PC-3 (cell line): ENCODE data around the gene HCN1.

Experiments used
- EZH2 ChIP-seq: fragments of 300-600 bp; sonication (generic); IDR thresholded peaks from one replicate; pipeline ENCODE4 v1.6.1; 2017; ENCODE audit warnings: antibody characterized with exemption, mild to moderate bottlenecking, low read length; ENCODE audit not compliant: unreplicated experiment
- EZH2phosphoT487 ChIP-seq: fragments of 300-600 bp; sonication (generic); IDR thresholded peaks from 2 replicates; pipeline ENCODE4 v1.6.1; 2018; ENCODE audit warnings: mild to moderate bottlenecking, antibody characterized with exemption, low read length, borderline replicate concordance
- TF ChIP-seq, protein P1 (sequence below): fragments of 300-600 bp; sonication (generic); conservative IDR thresholded peaks from 2 replicates; pipeline ENCODE4 v1.5.1; 2017; ENCODE audit warnings: antibody characterized with exemption, low read depth, mild to moderate bottlenecking, low read length

DNA sequence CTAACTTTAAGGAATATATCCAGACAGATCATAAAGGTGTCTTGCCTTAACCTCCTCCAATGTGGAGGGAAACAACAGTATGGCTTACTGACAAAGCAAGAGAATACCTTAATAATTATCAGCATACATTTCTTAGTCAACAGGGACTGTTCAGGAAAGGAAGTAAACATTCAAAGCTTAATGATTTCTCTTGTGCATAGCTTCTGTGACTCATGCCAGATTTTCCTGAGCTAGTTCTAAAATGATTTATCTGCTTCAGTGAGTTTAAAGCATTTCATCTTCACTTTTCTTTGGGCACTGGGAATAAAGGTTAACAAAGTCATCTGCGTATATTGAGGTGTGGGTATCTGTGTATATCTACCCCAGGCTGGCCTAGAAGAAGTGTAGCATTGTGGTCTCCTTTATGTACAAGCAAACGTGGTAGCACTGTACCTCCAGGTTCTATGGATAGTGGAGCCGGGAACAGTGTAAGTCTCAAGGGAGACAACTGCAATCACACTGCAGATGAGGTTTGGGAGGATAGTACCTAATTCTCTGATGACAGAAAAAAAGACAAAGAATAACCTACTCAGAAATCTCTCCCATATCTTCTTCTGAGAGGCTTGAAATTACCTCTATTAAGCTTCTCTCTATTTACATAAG lies 284.1 kb downstream of the HCN1 start:
- TF ChIP-seq, protein P1, sequence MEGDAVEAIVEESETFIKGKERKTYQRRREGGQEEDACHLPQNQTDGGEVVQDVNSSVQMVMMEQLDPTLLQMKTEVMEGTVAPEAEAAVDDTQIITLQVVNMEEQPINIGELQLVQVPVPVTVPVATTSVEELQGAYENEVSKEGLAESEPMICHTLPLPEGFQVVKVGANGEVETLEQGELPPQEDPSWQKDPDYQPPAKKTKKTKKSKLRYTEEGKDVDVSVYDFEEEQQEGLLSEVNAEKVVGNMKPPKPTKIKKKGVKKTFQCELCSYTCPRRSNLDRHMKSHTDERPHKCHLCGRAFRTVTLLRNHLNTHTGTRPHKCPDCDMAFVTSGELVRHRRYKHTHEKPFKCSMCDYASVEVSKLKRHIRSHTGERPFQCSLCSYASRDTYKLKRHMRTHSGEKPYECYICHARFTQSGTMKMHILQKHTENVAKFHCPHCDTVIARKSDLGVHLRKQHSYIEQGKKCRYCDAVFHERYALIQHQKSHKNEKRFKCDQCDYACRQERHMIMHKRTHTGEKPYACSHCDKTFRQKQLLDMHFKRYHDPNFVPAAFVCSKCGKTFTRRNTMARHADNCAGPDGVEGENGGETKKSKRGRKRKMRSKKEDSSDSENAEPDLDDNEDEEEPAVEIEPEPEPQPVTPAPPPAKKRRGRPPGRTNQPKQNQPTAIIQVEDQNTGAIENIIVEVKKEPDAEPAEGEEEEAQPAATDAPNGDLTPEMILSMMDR: no peak
- TF ChIP-seq EZH2 (no peak), EZH2phosphoT487 (no peak)
